MM.1S (cell line): ENCODE results near the gene ZDHHC13.

ENCODE experiments used
- DNase-seq: peaks from one replicate; pipeline ENCODE4 v3.0.0-alpha.2; 2015
- H2AFZ ChIP-seq: fragments of 300-600 bp; sonication (generic); 2 replicates; pipeline ENCODE4 v1.6.0; 2016; ENCODE audit warnings: antibody characterized with exemption, low read length
- H3F3A ChIP-seq: fragments of 300-600 bp; sonication (generic); 2 replicates; pipeline ENCODE4 v1.6.1; 2016; ENCODE audit warnings: mild to moderate bottlenecking, antibody characterized with exemption, low read length, moderate library complexity, mixed read lengths; ENCODE audit not compliant: insufficient read depth
- H3K27ac ChIP-seq: fragments of 300-600 bp; sonication (generic); 2 replicates; pipeline ENCODE4 v1.5.1; 2016; ENCODE audit warnings: mild to moderate bottlenecking, low read length
- H3K27me3 ChIP-seq: fragments of 300-600 bp; sonication (generic); replicated peaks from 2 replicates; pipeline ENCODE4 v1.6.0; 2016; ENCODE audit warnings: low read length; ENCODE audit not compliant: insufficient read depth
- H3K36me3 ChIP-seq: fragments of 300-600 bp; sonication (generic); replicated peaks from 2 replicates; pipeline ENCODE4 v1.6.1; 2016; ENCODE audit warnings: mild to moderate bottlenecking, low read length, mixed read lengths; ENCODE audit not compliant: insufficient read depth
- H3K4me1 ChIP-seq: fragments of 300-600 bp; sonication (generic); 2 replicates; pipeline ENCODE4 v1.6.1; 2016; ENCODE audit warnings: low read length, mixed read lengths
- H3K4me2 ChIP-seq: fragments of 300-600 bp; sonication (generic); 2 replicates; pipeline ENCODE4 v1.6.0; 2016; ENCODE audit warnings: low read depth, low read length
- H3K4me3 ChIP-seq: fragments of 300-600 bp; sonication (generic); 2 replicates; pipeline ENCODE4 v1.5.1; 2016; ENCODE audit warnings: low read length, mixed read lengths
- H3K79me2 ChIP-seq: fragments of 300-600 bp; sonication (generic); 2 replicates; pipeline ENCODE4 v1.6.1; 2016; ENCODE audit warnings: mixed run types, low read length, mixed read lengths
- H3K9ac ChIP-seq: fragments of 300-600 bp; sonication (generic); 2 replicates; pipeline ENCODE4 v1.6.1; 2016; ENCODE audit warnings: low read length, mixed read lengths
- H3K9me2 ChIP-seq: fragments of 300-600 bp; sonication (generic); replicated peaks from 2 replicates; pipeline ENCODE4 v1.6.1; 2016; ENCODE audit warnings: mild to moderate bottlenecking, low read length, mixed read lengths; ENCODE audit not compliant: insufficient read depth
- H3K9me3 ChIP-seq: fragments of 300-600 bp; sonication (generic); replicated peaks from 2 replicates; pipeline ENCODE4 v1.6.1; 2016; ENCODE audit warnings: mild to moderate bottlenecking, low read length, mixed read lengths; ENCODE audit not compliant: insufficient read depth
- H4K20me1 ChIP-seq: fragments of 300-600 bp; sonication (generic); 2 replicates; pipeline ENCODE4 v1.6.1; 2016; ENCODE audit warnings: mild to moderate bottlenecking, low read length, moderate library complexity, mixed read lengths; ENCODE audit not compliant: insufficient read depth
- CTCF ChIP-seq: fragments of 300-600 bp; sonication (generic); IDR thresholded peaks from 2 replicates; pipeline ENCODE4 v1.5.1; 2016; ENCODE audit warnings: antibody characterized with exemption, low read length, mixed read lengths
- EZH2 ChIP-seq: fragments of 300-600 bp; sonication (generic); optimal IDR thresholded peaks from 2 replicates; pipeline ENCODE3; 2017; ENCODE audit warnings: low read depth, mild to moderate bottlenecking, antibody characterized with exemption, low read length, mixed read lengths
- EZH2phosphoT487 ChIP-seq: fragments of 300-600 bp; sonication (generic); IDR thresholded peaks from 2 replicates; pipeline ENCODE4 v1.6.1; 2018; ENCODE audit warnings: antibody characterized with exemption, low read length

The ZDHHC13 gene

GRCh38 chr11:19185036-19185435 lies 68.1 kb downstream of the ZDHHC13 start:
- Histone ChIP-seq H3K4me2 (no peak overlapping the region), H3K27me3 (no peaks in the 10 kb centered on the region), H3K9ac (no peak overlapping the region), H3K4me1 (no peaks in the 10 kb centered on the region), H4K20me1 (no peaks in the 10 kb centered on the region), H3K27ac (no peak overlapping the region), H3K4me3 (no peak overlapping the region), H3K36me3 (no peaks in the 10 kb centered on the region), H2AFZ (no peak overlapping the region), H3K9me3 (no peaks in the 10 kb centered on the region), H3K9me2 (no peaks in the 10 kb centered on the region), H3K79me2 (no peaks in the 10 kb centered on the region), H3F3A (no peaks in the 10 kb centered on the region)
- no peak for TF ChIP-seq EZH2phosphoT487
- no peak for TF ChIP-seq CTCF
- TF ChIP-seq EZH2: no peak
- DNase-seq: no peak

- Histone ChIP-seq H3K27me3 (no peaks in the 10 kb centered on the region), H3F3A (no peaks in the 10 kb centered on the region), H3K4me1 (no peaks in the 10 kb centered on the region), H4K20me1 (no peaks in the 10 kb centered on the region), H3K36me3 (no peaks in the 10 kb centered on the region), H3K79me2 (no peaks in the 10 kb centered on the region), H3K4me3 (no peak overlapping the region), H2AFZ (no peak overlapping the region), H3K4me2 (no peak overlapping the region), H3K27ac (no peak overlapping the region), H3K9ac (no peak overlapping the region), H3K9me3 (no peaks in the 10 kb centered on the region), H3K9me2 (no peaks in the 10 kb centered on the region)
- TF ChIP-seq CTCF: no peak
- no peak for TF ChIP-seq EZH2
- no peak for TF ChIP-seq EZH2phosphoT487
- no peak for DNase-seq
These were observed 68.6 kb downstream of the ZDHHC13 start for GRCh38 chr11:19185516-19186052.

- Histone ChIP-seq H3K27ac (no peak overlapping the region), H3K9ac (no peak overlapping the region), H3K4me1 (no peaks in the 10 kb centered on the region), H3K9me3 (no peaks in the 10 kb centered on the region), H3K9me2 (no peaks in the 10 kb centered on the region), H3F3A (no peaks in the 10 kb centered on the region), H3K4me2 (no peak overlapping the region), H2AFZ (no peak overlapping the region), H3K36me3 (no peaks in the 10 kb centered on the region), H3K27me3 (no peaks in the 10 kb centered on the region), H3K79me2 (no peaks in the 10 kb centered on the region), H4K20me1 (no peaks in the 10 kb centered on the region), H3K4me3 (no peak overlapping the region)
- no peak for DNase-seq
- TF ChIP-seq EZH2phosphoT487 (no peak), EZH2 (no peak), CTCF (no peak)
These were observed 70.3 kb downstream of the ZDHHC13 start for GRCh38 chr11:19187114-19187832.
